Colon (tissue), 2 donors: ENCODE data around the gene FUCA2.

ENCODE experiments used
- FAIRE-seq: peaks from 2 replicates; lab custom pipeline; 2012; peaks lifted over from hg19 to GRCh38; lab: Jason Lieb, UNC
- donor health status: control.
- donor health status: control.

FUCA2 gene

GRCh38 chr6:143510991-143511891 is at the start of gene FUCA2:
TSS of gene FUCA2 (minus strand) at chr6:143511720. CDS start at chr6:143511634, 86 bp downstream.
- no peak for FAIRE-seq

- FAIRE-seq = no peak
Observed at GRCh38 chr6:143561105-143561704, 49.7 kb upstream of the FUCA2 start.

- no peak for FAIRE-seq
Observed at GRCh38 chr6:143559051-143559660, 47.6 kb upstream of the FUCA2 start.

GRCh38 chr6:143556529-143556928 is 45.0 kb upstream of the FUCA2 start:
- no peak for FAIRE-seq

GRCh38 chr6:143555582-143555981 is 44.1 kb upstream of the FUCA2 start:
- FAIRE-seq = no peak

GRCh38 chr6:143555071-143555492 is 43.6 kb upstream of the FUCA2 start:
- FAIRE-seq = no peak

GRCh38 chr6:143553337-143553736 is 41.8 kb upstream of the FUCA2 start:
- no peak for FAIRE-seq

- FAIRE-seq = no peak
Observed at GRCh38 chr6:143549949-143550268, 38.4 kb upstream of the FUCA2 start.

- no peak for FAIRE-seq
Observed at GRCh38 chr6:143549221-143549948, 37.9 kb upstream of the FUCA2 start.

GRCh38 chr6:143546599-143546998 is 35.1 kb upstream of the FUCA2 start:
- no peak for FAIRE-seq

- no peak for FAIRE-seq
Observed at GRCh38 chr6:143545976-143546547, 34.5 kb upstream of the FUCA2 start.

GRCh38 chr6:143545165-143545564 is 33.6 kb upstream of the FUCA2 start:
- FAIRE-seq = no peak

- FAIRE-seq = no peak
Observed at GRCh38 chr6:143544011-143544696, 32.6 kb upstream of the FUCA2 start.

- no peak for FAIRE-seq
Observed at GRCh38 chr6:143543435-143543834, 31.9 kb upstream of the FUCA2 start.

- no peak for FAIRE-seq
Observed at GRCh38 chr6:143542888-143543287, 31.4 kb upstream of the FUCA2 start.

- no peak for FAIRE-seq
Observed at GRCh38 chr6:143540192-143540591, 28.7 kb upstream of the FUCA2 start.

GRCh38 chr6:143539734-143540133 is 28.2 kb upstream of the FUCA2 start:
- no peak for FAIRE-seq

GRCh38 chr6:143539106-143539505 is 27.6 kb upstream of the FUCA2 start:
- no peak for FAIRE-seq

- FAIRE-seq = no peak
Observed at GRCh38 chr6:143538374-143538773, 26.9 kb upstream of the FUCA2 start.

GRCh38 chr6:143536866-143537691 is 25.6 kb upstream of the FUCA2 start:
- no peak for FAIRE-seq

- no peak for FAIRE-seq
Observed at GRCh38 chr6:143536461-143536865, 24.9 kb upstream of the FUCA2 start.
